Kidney glomerular epithelial cell (primary cell): ENCODE measurements around the gene KCNMB1.

Experiments used
- DNase-seq: peaks from one replicate; lab custom pipeline; 2025; lab: John Stamatoyannopoulos, UW

Gene KCNMB1

GRCh38 chr5:170338933-170339779, 50.0 kb downstream of the KCNMB1 start:
- no peak for DNase-seq

GRCh38 chr5:170338291-170338690, 50.9 kb downstream of the KCNMB1 start:
- no peak for DNase-seq

GRCh38 chr5:170337045-170337733, 52.0 kb downstream of the KCNMB1 start:
- DNase-seq, result no peak

GRCh38 chr5:170336065-170336464, 53.1 kb downstream of the KCNMB1 start:
- DNase-seq, result no peak

- DNase-seq, result no peak
Observed at GRCh38 chr5:170334626-170335025, 54.5 kb downstream of the KCNMB1 start.

GRCh38 chr5:170333161-170333910, 55.8 kb downstream of the KCNMB1 start:
- DNase-seq, result no peak

DNA sequence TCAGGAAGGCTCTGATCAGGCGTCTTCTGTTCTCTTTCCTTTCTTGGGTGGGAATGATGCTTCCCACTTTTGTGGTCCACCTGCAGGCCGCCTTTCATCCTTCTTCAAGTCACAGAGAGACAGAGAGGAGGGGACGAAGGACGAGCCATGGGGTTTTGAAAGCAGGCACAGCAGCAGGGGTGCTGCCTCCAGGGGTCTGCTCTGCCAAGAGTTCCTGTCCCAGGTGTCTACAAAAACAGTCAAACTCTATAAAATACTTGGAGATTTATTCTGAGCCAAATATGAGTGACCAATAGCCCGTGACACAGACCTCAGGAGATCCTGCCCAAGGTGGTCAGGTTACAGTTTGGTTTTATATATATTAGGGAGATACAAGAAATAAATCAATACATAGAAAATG, 57.1 kb downstream of the KCNMB1 start:
- DNase-seq, result no peak

DNA sequence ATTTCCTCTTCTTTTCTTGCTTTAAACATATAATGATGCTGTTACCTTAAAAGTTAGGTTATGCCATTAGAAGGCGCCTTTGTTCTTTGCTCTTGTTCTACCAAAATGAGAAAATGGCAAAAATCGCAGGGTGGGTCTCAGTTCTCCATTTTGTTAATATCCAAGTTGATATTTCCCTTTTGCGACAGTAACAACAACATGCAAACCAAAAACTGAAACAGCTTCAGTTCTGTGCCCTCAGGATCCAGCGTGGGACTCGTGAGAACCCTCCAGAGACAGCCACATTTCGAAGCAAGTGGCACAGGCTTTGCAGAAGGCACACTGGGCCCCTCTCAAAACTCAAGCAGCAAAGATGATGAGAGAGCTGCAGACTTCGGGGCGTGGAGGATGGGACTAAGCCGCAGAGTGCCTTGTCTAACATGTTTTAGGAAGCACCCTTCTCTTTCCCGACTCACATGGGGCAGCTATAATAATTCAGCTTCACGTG, 58.6 kb downstream of the KCNMB1 start:
- DNase-seq, result no peak

GRCh38 chr5:170329524-170329923, 59.6 kb downstream of the KCNMB1 start:
- no peak for DNase-seq

GRCh38 chr5:170327829-170328228, 61.3 kb downstream of the KCNMB1 start:
- DNase-seq, result no peak

- DNase-seq, result no peak
Observed at GRCh38 chr5:170327168-170327567, 62.0 kb downstream of the KCNMB1 start.
